ENCODE results near the gene VWF. TPM values are rescaled to one million over a fixed set of nuclear protein-coding genes. Genes with fewer than 3 reads are reported as not detected.

Gene VWF
- total RNA-seq, 4 donors from 2014 or later: 21.1 to 92.5 (median 49.7) TPM

DNA sequence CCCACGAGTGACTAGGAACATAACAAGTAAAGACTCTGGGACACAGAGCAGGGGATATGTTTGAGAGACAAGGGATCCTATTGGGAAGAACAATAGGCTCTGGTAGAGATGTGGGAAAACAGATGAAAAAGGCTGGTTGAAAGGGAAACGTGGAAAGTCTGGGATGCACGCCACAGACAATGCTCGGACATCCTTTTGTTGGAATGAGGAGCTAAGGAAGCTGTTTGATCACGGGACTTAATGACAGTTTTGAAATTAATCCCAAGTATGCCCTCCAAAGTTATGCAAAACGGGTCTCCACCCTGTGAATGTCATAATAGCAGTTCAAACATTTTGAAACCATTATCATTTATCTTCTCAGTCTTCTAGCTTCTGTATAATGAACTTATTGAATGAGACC lies 147.8 kb downstream of the VWF start:
- Histone ChIP-seq H3K27me3 (peaks cover 0 to 6% (median 0%) of the 10 kb centered on the region in 4 donors), H3K36me3 (peaks cover 0 to 55% (median 0%) of the 10 kb centered on the region in 3 donors), H3K4me3 (no peak overlapping the region), H3K4me1 (no peaks in the 10 kb centered on the region), H3K9me3 (no peaks in the 10 kb centered on the region), H3K27ac (no peak overlapping the region)
- no peak for DNase-seq
- TF ChIP-seq POLR2A (IDR thresholded peaks at IDR 0.05): no peak
- intact Hi-C loops (cut with DNase I): no loop called here
- WGBS, 2 donors: 39 to 50% methylated on average over 6 of the region's 6 CpGs

DNA sequence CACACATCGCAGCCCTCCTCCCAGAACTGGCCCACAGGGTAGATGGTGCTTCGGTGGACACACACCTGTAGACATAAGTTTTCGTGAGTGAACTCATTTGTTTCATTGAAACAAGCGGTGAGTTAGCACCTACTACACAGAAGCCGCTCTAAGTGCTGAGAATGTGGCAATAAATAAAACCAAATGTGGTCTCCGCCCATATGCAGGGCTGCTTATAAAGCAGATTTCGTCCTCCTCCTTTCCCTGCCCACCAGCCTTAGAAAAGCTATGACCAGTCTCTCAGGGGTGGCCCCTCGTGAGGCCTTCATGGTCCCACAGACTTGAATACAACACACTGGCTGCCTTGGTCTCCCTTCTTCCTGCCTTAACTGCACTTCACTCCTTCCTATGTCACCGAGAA lies 148.3 kb downstream of the VWF start:
- no peak overlapping the region for H3K4me3 ChIP-seq
- 73 to 82% methylated on average over 7 to 9 of the region's 9 CpGs for WGBS, 2 donors
- H3K4me1 ChIP-seq: no peaks in the 10 kb centered on the region

GRCh38 chr12:5973461-5974115 lies 150.9 kb downstream of the VWF start:
- DNase-seq: no peak
- Histone ChIP-seq H3K9me3 (no peaks in the 10 kb centered on the region), H3K4me3 (no peak overlapping the region), H3K27ac (no peak overlapping the region), H3K27me3 (peaks cover 0 to 6% (median 0%) of the 10 kb centered on the region in 4 donors), H3K36me3 (peaks cover 0 to 71% (median 0%) of the 10 kb centered on the region in 3 donors), H3K4me1 (no peaks in the 10 kb centered on the region)
- TF ChIP-seq POLR2A (IDR thresholded peaks at IDR 0.05): no peak
- TF ChIP-seq, protein P1, sequence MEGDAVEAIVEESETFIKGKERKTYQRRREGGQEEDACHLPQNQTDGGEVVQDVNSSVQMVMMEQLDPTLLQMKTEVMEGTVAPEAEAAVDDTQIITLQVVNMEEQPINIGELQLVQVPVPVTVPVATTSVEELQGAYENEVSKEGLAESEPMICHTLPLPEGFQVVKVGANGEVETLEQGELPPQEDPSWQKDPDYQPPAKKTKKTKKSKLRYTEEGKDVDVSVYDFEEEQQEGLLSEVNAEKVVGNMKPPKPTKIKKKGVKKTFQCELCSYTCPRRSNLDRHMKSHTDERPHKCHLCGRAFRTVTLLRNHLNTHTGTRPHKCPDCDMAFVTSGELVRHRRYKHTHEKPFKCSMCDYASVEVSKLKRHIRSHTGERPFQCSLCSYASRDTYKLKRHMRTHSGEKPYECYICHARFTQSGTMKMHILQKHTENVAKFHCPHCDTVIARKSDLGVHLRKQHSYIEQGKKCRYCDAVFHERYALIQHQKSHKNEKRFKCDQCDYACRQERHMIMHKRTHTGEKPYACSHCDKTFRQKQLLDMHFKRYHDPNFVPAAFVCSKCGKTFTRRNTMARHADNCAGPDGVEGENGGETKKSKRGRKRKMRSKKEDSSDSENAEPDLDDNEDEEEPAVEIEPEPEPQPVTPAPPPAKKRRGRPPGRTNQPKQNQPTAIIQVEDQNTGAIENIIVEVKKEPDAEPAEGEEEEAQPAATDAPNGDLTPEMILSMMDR (IDR thresholded peaks at IDR 0.05): no peak
- 78 to 89% methylated on average over 4 to 5 of the region's 8 CpGs for WGBS, 2 donors
- intact Hi-C loops (cut with DNase I): no loop called here

More for the DNA sequence above, 148.3 kb downstream of the VWF start:
- Histone ChIP-seq H3K9me3 (no peaks in the 10 kb centered on the region), H3K27ac (no peak overlapping the region), H3K27me3 (peaks cover 0 to 6% (median 0%) of the 10 kb centered on the region in 4 donors), H3K36me3 (peaks cover 0 to 55% (median 0%) of the 10 kb centered on the region in 3 donors)
- intact Hi-C loops (cut with DNase I): no loop called here
- DNase-seq: no peak
- TF ChIP-seq POLR2A (IDR thresholded peaks at IDR 0.05): no peak
- TF ChIP-seq, protein P1 (IDR thresholded peaks at IDR 0.05): no peak

DNA sequence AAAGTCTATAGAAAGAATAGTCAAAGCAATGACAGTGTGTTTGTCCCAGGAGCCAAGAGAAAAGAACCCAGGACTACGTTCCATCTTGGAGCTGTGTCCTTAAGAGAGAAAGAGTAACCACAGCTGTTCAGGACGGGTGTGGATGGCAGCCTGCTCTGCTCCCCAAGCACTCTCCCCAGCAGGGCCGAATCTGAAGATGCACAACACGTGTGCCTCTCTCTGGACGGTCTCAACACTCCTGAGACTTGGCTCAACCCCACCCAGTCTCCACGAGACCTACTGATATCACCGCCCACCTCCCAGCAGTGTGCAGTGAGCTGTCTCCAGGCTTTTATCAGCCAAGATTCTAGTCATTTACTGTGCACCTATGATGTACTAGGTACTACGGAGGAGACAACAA lies 152.1 kb downstream of the VWF start:
- TF ChIP-seq POLR2A (IDR thresholded peaks at IDR 0.05): no peak
- TF ChIP-seq, protein P1 (IDR thresholded peaks at IDR 0.05): no peak
- WGBS, 2 donors: 49 to 63% methylated on average over 5 to 8 of the region's 8 CpGs
- Histone ChIP-seq H3K36me3 (peaks cover 0 to 83% (median 0%) of the 10 kb centered on the region in 3 donors), H3K27ac (no peak overlapping the region), H3K4me1 (no peaks in the 10 kb centered on the region), H3K9me3 (no peaks in the 10 kb centered on the region), H3K4me3 (no peak overlapping the region), H3K27me3 (peaks cover 0 to 6% (median 0%) of the 10 kb centered on the region in 4 donors)
- no peak for DNase-seq
- intact Hi-C loops (cut with DNase I): no loop called here

GRCh38 chr12:5971194-5971850 lies 153.1 kb downstream of the VWF start:
- Histone ChIP-seq H3K27me3 (peaks cover 0 to 6% (median 0%) of the 10 kb centered on the region in 4 donors), H3K4me1 (no peaks in the 10 kb centered on the region), H3K4me3 (no peak overlapping the region), H3K9me3 (no peaks in the 10 kb centered on the region), H3K36me3 (peaks cover 0 to 80% (median 0%) of the 10 kb centered on the region in 3 donors), H3K27ac (no peak overlapping the region)
- TF ChIP-seq POLR2A (IDR thresholded peaks at IDR 0.05): no peak
- TF ChIP-seq, protein P1 (IDR thresholded peaks at IDR 0.05): no peak
- WGBS, 2 donors: 92 to 93% methylated on average over 3 to 6 of the region's 10 CpGs
- intact Hi-C loops (cut with DNase I): no loop called here
- DNase-seq: no peak
